HepG2 (cell line): ENCODE data around the gene CDKN1C. TPM values are rescaled to one million over a fixed set of nuclear protein-coding genes. Genes with fewer than 3 reads are reported as not detected.

Experiments used
- HNRNPL ChIP-seq: fragments of 200-400 bp; formaldehyde crosslinking; IDR thresholded peaks from 2 replicates; pipeline ENCODE4 v1.6.1; 2017; ENCODE audit warnings: mild to moderate bottlenecking, low read depth, low read length
- MAX ChIP-seq: IDR thresholded peaks from 2 replicates; pipeline ENCODE4 v1.6.1; 2012; ENCODE audit warnings: inconsistent platforms
- MNT ChIP-seq: fragments of 450-650 bp; IDR thresholded peaks from 2 replicates; pipeline ENCODE4 v1.6.1; 2016
- MTF2 ChIP-seq: sonication (generic); formaldehyde crosslinking; IDR thresholded peaks from 2 replicates; pipeline ENCODE4 v1.5.0; 2020; ENCODE audit warnings: missing genetic modification reagents, borderline replicate concordance
- MXD3 ChIP-seq: IDR thresholded peaks from 2 replicates; pipeline ENCODE4 v1.6.1; 2016; ENCODE audit warnings: mild to moderate bottlenecking, missing biosample characterization, missing genetic modification reagents
- NFE2L2 ChIP-seq: fragments of 150-350 bp; IDR thresholded peaks from 2 replicates; pipeline ENCODE4 v1.6.1; 2014; ENCODE audit warnings: low read length
- NR1H2 ChIP-seq: sonication (generic); formaldehyde crosslinking; IDR thresholded peaks from 2 replicates; pipeline ENCODE4 v1.8.1; 2022; ENCODE audit warnings: low read depth, missing genetic modification reagents, borderline replicate concordance
- ONECUT2 ChIP-seq: sonication (generic); formaldehyde crosslinking; IDR thresholded peaks from 2 replicates; pipeline ENCODE4 v1.4.0; 2020; ENCODE audit warnings: missing genetic modification reagents
- REPIN1 ChIP-seq: sonication (generic); formaldehyde crosslinking; IDR thresholded peaks from 2 replicates; pipeline ENCODE4 v1.8.0; 2022; ENCODE audit warnings: missing genetic modification reagents, low read depth, mild to moderate bottlenecking, borderline replicate concordance
- SRY ChIP-seq: sonication (generic); formaldehyde crosslinking; IDR thresholded peaks from 2 replicates; pipeline ENCODE4 v1.8.0; 2022; ENCODE audit warnings: mild to moderate bottlenecking, missing genetic modification reagents
- TARDBP ChIP-seq: sonication (generic); formaldehyde crosslinking; IDR thresholded peaks from 2 replicates; pipeline ENCODE4 v1.8.0; 2022; ENCODE audit warnings: mild to moderate bottlenecking, missing genetic modification reagents
- THRA ChIP-seq: sonication (generic); formaldehyde crosslinking; IDR thresholded peaks from 2 replicates; pipeline ENCODE4 v1.4.0; 2020; ENCODE audit warnings: missing genetic modification reagents, borderline replicate concordance
- USF2 ChIP-seq, 2 experiments: sonication (generic) in 1 of 2; formaldehyde crosslinking in 1 of 2; IDR thresholded peaks; 2 replicates each; pipeline versions ENCODE4 v1.5.1 to v1.6.1; 2011 to 2020; ENCODE audit warnings: borderline replicate concordance in 1 of 2, low read depth in 1 of 2, low read length in 1 of 2, mild to moderate bottlenecking in 1 of 2, missing genetic modification reagents in 1 of 2, moderate library complexity in 1 of 2
- ZC3H4 ChIP-seq: sonication (generic); formaldehyde crosslinking; IDR thresholded peaks from 2 replicates; pipeline ENCODE4 v1.4.0; 2020; ENCODE audit warnings: missing genetic modification reagents, borderline replicate concordance
- ZNF337 ChIP-seq: sonication (generic); formaldehyde crosslinking; IDR thresholded peaks from 2 replicates; pipeline ENCODE4 v1.5.1; 2020; ENCODE audit warnings: missing genetic modification reagents, low read depth, mild to moderate bottlenecking, borderline replicate concordance
- ZNF430 ChIP-seq: sonication (generic); formaldehyde crosslinking; IDR thresholded peaks from 2 replicates; pipeline ENCODE4 v1.9.0; 2021; ENCODE audit warnings: mild to moderate bottlenecking, missing genetic modification reagents
- ZNF432 ChIP-seq: sonication (generic); formaldehyde crosslinking; IDR thresholded peaks from 2 replicates; pipeline ENCODE4 v1.5.0; 2020; ENCODE audit warnings: missing genetic modification reagents, mild to moderate bottlenecking, borderline replicate concordance
- ZNF687 ChIP-seq: sonication (generic); formaldehyde crosslinking; IDR thresholded peaks from 2 replicates; pipeline ENCODE4 v1.5.1; 2020; ENCODE audit warnings: mild to moderate bottlenecking, missing genetic modification reagents, moderate library complexity
- polyA plus RNA-seq, 8 experiments: library from polyadenylated mRNA; depleted of rRNA in 3 of 8; stranded (reverse) in 7 of 8; unstranded in 1 of 8; fragments of >200 nt; fragmentation: Illumina TruSeq in 4 of 8; extraction: Trizol in 4 of 8; gene quantifications; 2 replicates each; pipeline versions ENCODE4 v1.2.1 to v1.2.3, GENCODE V29; 2011 to 2016; ENCODE audit warnings: low read depth in 4 of 8, missing spikeins in 1 of 8, mixed read lengths in 1 of 8; ENCODE audit not compliant: insufficient read depth in 1 of 8
- total RNA-seq, 5 experiments: library from RNA; depleted of rRNA; stranded (reverse); fragments of >200 nt; fragmentation: Illumina TruSeq; extraction: Trizol; gene quantifications; 2 replicates each; pipeline ENCODE4 v1.2.3, GENCODE V29; 2016; ENCODE audit warnings: low read depth in 1 of 5

The CDKN1C gene
- total and polyA plus RNA-seq, 2 of the 13 experiments (the other 11 are each of a cell fraction or from before 2014, with no cell fraction given), result not detected

GRCh38 chr11:2888266-2888968 is 2.8 kb upstream of the CDKN1C start (continued):
- no peak for TF ChIP-seq ZNF337
- no peak for TF ChIP-seq USF2 (IDR thresholded peaks at IDR 0.05; ENCODE audit: low read depth, low read length)
- TF ChIP-seq USF2 (CRISPR knock-in tag; IDR thresholded peaks at IDR 0.05; ENCODE audit: borderline replicate concordance), result no peak
- TF ChIP-seq MAX, result peak; percentile 52; the same call in 1 of the 2 replicates
- TF ChIP-seq ZNF687 (CRISPR knock-in tag), result peak; percentile 57
- no peak for TF ChIP-seq MXD3 (CRISPR knock-in tag)
- no peak for TF ChIP-seq HNRNPL
- no peak for TF ChIP-seq TARDBP (CRISPR knock-in tag)
- TF ChIP-seq ZNF430 (CRISPR knock-in tag), result 0 out of 2 replicates have a peak, but pooled peaks have one; percentile 47
- TF ChIP-seq ZC3H4 (CRISPR knock-in tag), result no peak
- no peak for TF ChIP-seq MNT
- 0 out of 2 replicates have a peak, but pooled peaks have one; percentile 50 for TF ChIP-seq REPIN1
- no peak for TF ChIP-seq SRY (CRISPR knock-in tag)
- 0 out of 2 replicates have a peak, but pooled peaks have one; percentile 34 for TF ChIP-seq THRA (CRISPR knock-in tag)
- TF ChIP-seq NR1H2 (CRISPR knock-in tag), result no peak
- TF ChIP-seq ZNF432 (CRISPR knock-in tag), result no peak
- no peak for TF ChIP-seq NFE2L2
- TF ChIP-seq MTF2 (CRISPR knock-in tag), result peak; percentile 62; the same call in 1 of the 2 replicates
- TF ChIP-seq ONECUT2, result no peak
